Stomach (tissue), 4 donors: ENCODE results near the gene SINHCAF.

Experiments used
- EP300 ChIP-seq: sonication (generic); formaldehyde crosslinking; IDR thresholded peaks from one replicate; pipeline ENCODE4 v1.6.1; 2017; ENCODE audit warnings: antibody characterized with exemption
- POLR2A ChIP-seq, 4 donors: fragments of 450-650 bp; IDR thresholded peaks; one replicate each; pipeline ENCODE4 v1.6.1; 2016; ENCODE audit warnings: antibody characterized with exemption in 4 of 4, control low read depth in 2 of 4, mild to moderate bottlenecking in 1 of 4, moderate library complexity in 1 of 4
- TF ChIP-seq, protein P1 (sequence below), 7 experiments: fragments of 450-650 bp in 4 of 7; fragments of 200-600 bp in 3 of 7; sonication (generic) in 3 of 7; IDR thresholded peaks; one replicate each; pipeline ENCODE4 v1.5.1; 2016 to 2019; ENCODE audit warnings: antibody characterized with exemption in 7 of 7, control low read depth in 2 of 7, mild to moderate bottlenecking in 1 of 7

- TF ChIP-seq POLR2A (IDR thresholded peaks at IDR 0.05): no peak
- TF ChIP-seq, protein P1, sequence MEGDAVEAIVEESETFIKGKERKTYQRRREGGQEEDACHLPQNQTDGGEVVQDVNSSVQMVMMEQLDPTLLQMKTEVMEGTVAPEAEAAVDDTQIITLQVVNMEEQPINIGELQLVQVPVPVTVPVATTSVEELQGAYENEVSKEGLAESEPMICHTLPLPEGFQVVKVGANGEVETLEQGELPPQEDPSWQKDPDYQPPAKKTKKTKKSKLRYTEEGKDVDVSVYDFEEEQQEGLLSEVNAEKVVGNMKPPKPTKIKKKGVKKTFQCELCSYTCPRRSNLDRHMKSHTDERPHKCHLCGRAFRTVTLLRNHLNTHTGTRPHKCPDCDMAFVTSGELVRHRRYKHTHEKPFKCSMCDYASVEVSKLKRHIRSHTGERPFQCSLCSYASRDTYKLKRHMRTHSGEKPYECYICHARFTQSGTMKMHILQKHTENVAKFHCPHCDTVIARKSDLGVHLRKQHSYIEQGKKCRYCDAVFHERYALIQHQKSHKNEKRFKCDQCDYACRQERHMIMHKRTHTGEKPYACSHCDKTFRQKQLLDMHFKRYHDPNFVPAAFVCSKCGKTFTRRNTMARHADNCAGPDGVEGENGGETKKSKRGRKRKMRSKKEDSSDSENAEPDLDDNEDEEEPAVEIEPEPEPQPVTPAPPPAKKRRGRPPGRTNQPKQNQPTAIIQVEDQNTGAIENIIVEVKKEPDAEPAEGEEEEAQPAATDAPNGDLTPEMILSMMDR (IDR thresholded peaks at IDR 0.05): no peak
- TF ChIP-seq EP300: no peak
Measured at GRCh38 chr12:31321186-31321896, 4.6 kb downstream of the SINHCAF start.
